Activated CD4-positive, alpha-beta T cell treated with anti-CD3 and anti-CD28 coated beads, Interleukin-2, amount 50 U/mL, for 24 hours (primary cell): ENCODE measurements around the gene RDH16.
"Not testable (repeated sequence)": the region's sequence is repeated elsewhere in the genome, so short reads cannot be mapped to it uniquely, and the experiment has no call there.

Experiments used
- DNase-seq, 2 donors: peaks; one replicate each; pipeline ENCODE4 v3.0.0-alpha.2; 2020; ENCODE audit warnings: low read depth in 1 of 2, low spot score in 1 of 2

The RDH16 gene

GRCh38 chr12:56954958-56955355, 2.5 kb downstream of the RDH16 start:
- DNase-seq: no peak

- DNase-seq: no peak
These were observed 3.1 kb downstream of the RDH16 start for GRCh38 chr12:56954057-56954957.

DNA sequence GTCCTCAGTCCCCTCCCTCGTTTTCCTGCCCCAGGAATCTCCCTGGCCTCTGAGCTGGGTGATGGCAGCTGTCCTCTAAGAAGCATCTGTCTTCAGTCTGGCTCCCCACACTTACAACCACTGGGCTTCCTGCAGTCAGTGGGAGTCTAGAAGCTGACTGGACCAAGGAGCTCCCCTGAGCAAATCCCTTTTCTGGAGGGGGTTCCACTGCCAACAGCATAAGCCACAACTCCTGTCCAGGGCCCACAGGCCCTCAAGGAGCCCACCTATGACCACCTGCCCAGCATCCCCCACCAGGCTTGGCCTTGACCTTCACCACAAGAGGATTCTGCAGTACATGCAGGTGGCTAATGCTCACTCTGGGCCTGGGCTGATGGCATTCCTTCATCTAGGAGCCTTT, 4.1 kb downstream of the RDH16 start:
- no peak for DNase-seq

GRCh38 chr12:56951582-56952339, 5.6 kb downstream of the RDH16 start:
- no peak for DNase-seq

DNA sequence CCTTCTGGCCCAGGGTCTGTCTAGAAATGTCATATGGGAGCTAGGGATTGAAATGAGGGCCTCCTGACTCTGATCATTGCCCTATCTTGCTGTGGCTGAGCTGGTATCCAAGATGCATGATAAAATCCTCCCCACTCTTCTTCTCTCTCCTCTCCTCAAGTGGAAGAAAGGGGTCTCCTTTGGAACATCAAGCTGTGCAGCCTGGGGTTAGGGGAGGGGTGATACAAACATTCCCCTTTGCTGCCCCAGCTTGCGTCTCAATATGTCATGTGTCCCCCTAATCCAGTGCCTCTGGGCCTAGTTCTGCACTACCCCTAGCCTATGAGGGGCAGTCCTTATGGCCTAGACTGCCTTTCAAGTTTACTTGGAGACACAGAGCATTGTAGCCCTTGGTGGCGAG, 8.5 kb downstream of the RDH16 start:
- no peak for DNase-seq

DNA sequence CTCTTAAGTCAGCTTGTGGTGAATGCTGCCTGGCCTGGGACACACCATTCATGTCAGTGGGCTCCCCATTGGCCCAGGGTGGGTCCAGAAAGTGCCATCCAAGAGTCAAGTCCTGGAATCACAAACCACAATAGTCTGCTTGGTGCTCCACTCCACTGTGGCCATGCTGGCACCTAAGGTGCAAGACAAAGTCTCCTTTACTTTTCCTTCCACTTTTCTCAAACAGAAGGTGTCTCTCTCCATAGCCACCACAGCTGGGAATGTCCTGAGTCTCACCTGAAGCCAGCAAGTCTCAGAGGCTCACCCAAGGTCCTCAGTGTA, 9.0 kb downstream of the RDH16 start:
- DNase-seq: no peak

DNA sequence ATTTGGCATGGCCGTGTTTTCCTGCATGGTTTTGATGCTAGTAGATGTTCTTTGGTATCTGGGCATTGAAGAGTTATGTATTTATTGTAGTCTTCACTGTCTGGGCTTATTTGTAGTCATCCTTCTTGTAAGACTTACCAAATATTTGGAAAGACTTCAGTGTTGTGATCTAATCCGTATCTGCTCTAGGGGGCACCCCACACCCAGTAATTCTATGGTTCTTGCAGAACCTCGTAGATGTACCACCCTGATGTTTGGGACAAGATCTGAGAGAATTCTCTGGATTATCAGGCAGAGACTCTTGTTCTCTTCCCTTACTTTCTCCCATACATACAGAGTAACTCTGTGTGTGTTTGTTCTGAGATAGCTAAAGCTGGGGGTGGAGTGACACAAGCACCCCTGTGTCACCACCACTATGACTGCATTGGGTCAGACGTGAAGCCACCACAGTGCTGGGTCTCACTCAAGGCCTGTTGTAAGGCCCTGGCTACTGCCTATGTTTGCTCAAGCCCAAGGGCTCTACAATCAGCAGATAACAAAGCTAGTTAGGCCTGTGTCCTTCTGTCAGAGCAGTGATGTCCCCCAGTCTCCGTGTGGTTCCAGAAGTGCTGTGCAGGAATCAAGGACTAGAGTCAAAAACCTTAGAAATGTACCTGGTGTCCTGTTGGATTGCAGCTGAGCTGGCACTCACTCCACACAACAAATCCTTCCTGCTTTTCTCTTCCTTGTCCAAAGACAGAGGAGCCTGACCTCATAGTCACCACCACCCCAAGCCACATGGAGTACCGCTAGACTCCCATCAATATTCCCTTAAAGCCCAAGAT, 9.6 kb downstream of the RDH16 start:
- DNase-seq: no peak

- DNase-seq: no peak
These were observed 13.5 kb downstream of the RDH16 start for GRCh38 chr12:56943878-56944277.

GRCh38 chr12:56943374-56943773, 14.0 kb downstream of the RDH16 start:
- not testable (repeated sequence) for DNase-seq

DNA sequence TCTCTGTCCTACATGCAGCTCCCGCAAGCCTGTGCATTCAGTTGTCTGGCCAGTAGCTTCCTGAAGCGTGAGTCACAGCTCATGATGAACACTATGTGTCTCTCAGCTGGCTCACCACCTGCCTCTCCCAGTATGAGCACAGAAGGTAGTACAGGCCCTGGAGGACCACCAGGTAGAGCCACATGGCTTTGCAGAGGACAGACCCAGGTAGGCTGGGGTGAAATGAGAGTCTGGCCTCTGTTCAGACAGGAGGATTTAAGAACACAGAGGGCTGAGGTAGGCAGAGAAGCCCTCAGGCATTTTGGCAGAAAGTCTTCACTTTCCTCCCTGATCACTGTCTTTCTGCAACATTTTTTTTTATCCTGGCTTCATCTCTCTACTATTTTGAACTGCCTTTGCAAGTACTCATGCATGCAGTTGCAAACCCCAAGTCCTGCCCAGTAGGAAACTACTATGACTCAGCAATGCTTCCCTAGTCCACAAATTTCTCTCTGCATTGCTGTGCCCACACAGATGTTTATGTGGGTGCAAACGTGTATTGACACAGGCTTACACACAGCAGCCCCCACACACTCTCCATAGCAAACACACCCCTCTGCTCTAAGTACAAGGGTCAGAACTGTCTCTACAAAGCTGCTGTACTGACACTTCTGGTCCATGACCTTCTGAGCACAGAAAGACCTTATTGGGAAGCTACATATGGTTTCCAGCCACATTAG, 15.9 kb downstream of the RDH16 start:
- no peak for DNase-seq

DNA sequence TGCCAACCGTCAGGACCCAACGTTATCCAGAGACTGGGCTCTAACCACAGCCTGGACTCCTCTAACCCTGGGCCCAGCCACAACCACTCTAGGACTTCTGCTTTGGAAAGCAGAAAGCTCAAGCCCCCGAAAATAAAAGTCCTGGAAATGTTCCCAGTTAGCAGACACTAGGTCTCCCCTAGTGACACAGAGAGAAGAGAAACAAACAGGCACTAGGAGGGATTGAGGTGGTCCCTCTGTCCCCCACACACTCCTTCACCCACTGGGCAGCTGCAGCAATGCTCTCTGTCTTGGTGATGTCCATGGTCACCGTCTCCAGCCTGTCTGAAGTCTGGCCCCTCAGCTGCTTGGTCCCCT, 16.5 kb downstream of the RDH16 start:
- DNase-seq: not testable (repeated sequence)

DNA sequence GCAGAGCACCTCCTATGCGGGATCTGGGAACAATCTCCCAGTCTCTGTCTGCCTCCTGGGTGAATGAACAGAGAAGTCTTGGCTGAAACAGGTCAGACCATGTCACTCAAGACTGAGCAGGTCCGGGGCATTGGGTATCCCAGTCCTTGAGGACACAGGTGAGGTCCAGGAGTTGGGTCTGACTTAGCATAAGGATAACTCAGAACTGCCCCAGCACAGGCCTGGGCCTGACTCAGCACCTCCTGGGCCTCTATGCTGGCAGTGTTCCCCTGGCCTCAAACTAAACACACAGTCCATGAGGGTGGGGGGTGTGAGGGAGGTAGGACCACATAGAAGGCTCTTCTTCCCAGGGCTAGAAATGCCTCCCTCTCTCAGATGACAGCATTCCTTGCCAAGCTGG, 21.7 kb downstream of the RDH16 start:
- no peak for DNase-seq

GRCh38 chr12:56935157-56935556, 22.3 kb downstream of the RDH16 start:
- no peak for DNase-seq

GRCh38 chr12:56933826-56934625, 23.4 kb downstream of the RDH16 start, which contains the start of gene SDR9C7:
Gene SDR9C7, minus strand, starts transcription at chr12:56934408. Its CDS starts 147 bp downstream, at chr12:56934261.
- no peak for DNase-seq

GRCh38 chr12:56932867-56933266, 24.5 kb downstream of the RDH16 start:
- no peak for DNase-seq

DNA sequence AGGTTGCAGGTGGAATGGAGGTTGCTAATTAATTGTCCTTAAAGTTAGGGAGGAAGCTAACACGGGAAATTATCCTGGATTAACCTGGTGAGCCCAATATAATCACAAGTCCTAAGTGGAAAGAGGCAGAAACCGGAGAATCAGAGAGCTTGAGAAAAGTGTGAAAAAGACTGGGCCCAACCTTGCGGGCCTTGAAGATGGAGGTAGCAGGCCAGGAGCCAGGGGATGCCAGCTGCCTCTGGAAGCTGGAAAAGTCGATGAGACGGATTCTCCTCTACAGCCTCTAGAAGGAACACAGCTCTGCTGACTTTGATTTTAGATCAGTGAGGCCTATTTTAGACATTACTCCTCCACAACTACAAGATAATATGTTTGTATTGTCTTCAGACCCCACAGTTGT, 25.3 kb downstream of the RDH16 start:
- no peak for DNase-seq

DNA sequence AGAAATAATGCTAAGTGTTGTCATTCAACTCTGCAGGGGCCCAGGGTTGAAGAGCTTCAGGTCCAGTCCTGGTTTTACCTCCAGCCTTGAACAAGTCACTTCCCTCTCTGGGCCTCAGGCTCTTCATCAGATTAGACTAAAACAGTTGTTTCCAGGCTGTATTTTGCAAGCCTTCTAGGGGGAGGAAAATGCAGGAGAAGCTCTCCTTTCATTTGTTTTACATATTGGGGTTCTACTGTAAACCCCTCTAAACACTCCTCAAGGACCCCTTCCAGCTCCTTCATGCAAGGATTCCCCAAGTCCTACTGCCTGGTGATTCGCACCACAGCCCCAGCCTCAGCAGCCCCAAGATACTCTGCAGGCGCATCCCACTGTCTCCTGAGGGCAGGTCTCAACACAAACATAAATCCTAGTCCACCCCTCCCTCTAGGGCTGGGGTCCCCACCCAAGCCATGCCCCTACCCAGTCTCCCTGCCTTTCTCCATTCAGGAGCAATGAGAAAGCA, 25.9 kb downstream of the RDH16 start:
- DNase-seq: no peak

GRCh38 chr12:56930241-56930640, 27.2 kb downstream of the RDH16 start:
- DNase-seq: no peak

- DNase-seq: no peak
These were observed 27.6 kb downstream of the RDH16 start for GRCh38 chr12:56929780-56930179.

GRCh38 chr12:56928262-56928661, 29.1 kb downstream of the RDH16 start:
- no peak for DNase-seq
